Measurements from ENCODE around the gene NAP1L3. TPM values are rescaled to one million over a fixed set of nuclear protein-coding genes. Genes with fewer than 3 reads are reported as not detected.

Gene NAP1L3
- total and polyA plus RNA-seq, 2 of the 4 experiments (the other 2 are of a cell fraction), result 2.2 to 3.7 TPM

DNA sequence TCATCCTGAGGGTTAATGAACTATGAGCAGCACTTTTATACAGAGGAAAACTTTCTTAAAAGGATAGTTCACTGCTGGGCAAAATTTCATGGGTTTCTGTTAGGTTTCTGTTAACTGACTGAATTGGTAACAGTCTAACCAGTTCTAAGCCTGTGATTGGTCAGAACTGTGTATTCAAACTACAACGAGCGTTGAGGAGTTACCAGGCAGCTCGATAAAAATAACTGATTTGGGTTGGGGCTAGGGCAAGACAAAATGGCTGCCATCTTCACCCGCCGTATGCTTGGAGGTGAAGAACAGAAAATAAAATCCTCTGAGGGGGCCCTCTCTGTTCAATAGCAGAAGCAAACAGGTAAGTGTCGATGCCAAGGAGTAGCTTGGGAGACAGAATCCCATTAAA, 22.6 kb upstream of the NAP1L3 start:
- no peaks in the 10 kb centered on the region for H3K36me3 ChIP-seq (ENCODE audit: control insufficient read depth, insufficient read depth, low read length)
- no CpG with 5 or more reads among the region's 6 CpGs for WGBS, 2 experiments (ENCODE audit: extremely low coverage in 2 of 2, insufficient read length in 1 of 2)
- no peak overlapping the region for H4K5ac ChIP-seq (ENCODE audit: low read depth, low read length)
- no peak overlapping the region for H3K23ac ChIP-seq (ENCODE audit: low read depth, low read length)
- no peak overlapping the region for H2BK20ac ChIP-seq (ENCODE audit: low read depth, low read length)
- no peak overlapping the region for H3K56ac ChIP-seq (ENCODE audit: extremely low read depth, insufficient read depth, low read length)
- H3K9me3 ChIP-seq (ENCODE audit: control insufficient read depth, insufficient read depth, low read length), result no peaks in the 10 kb centered on the region
- dilution Hi-C loops (cut with HindIII; ENCODE audit: low sequenced_read_pairs, unreplicated experiment), result no loop called here
- no peak for DNase-seq
- H2AFZ ChIP-seq (replicated peaks; ENCODE audit: low read length, poor library complexity), result no peak overlapping the region
- H3K4me3 ChIP-seq (ENCODE audit: insufficient read depth, low read depth, low read length), result no peak overlapping the region
- no peak overlapping the region for H2BK5ac ChIP-seq (ENCODE audit: low read depth, low read length, poor library complexity, severe bottlenecking)
- H3K18ac ChIP-seq (ENCODE audit: low read depth, low read length), result no peak overlapping the region
- ChIA-PET CTCF (no interaction called here), POLR2A (ENCODE audit: unreplicated experiment) (no interaction called here)
- H4K8ac ChIP-seq (ENCODE audit: low read depth in 2 of 2, low read length in 2 of 2), result no peak overlapping the region
- H3K4ac ChIP-seq (ENCODE audit: low read depth, low read length), result no peak overlapping the region
- BruUV-seq (replicated peaks), result no TSS peak
- no peak overlapping the region for H2AK9ac ChIP-seq (replicated peaks; ENCODE audit: low read depth, low read length, poor library complexity)
- no peaks in the 10 kb centered on the region for H3K9me1 ChIP-seq (ENCODE audit: insufficient read depth, low read length)
- no peak overlapping the region for H4K91ac ChIP-seq (ENCODE audit: insufficient read depth, low read depth, low read length)
- no peaks in the 10 kb centered on the region for H4K20me1 ChIP-seq (ENCODE audit: insufficient read depth, low read length)
- no peak overlapping the region for H2BK15ac ChIP-seq (ENCODE audit: low read depth, low read length)
- no peak overlapping the region for H3K4me2 ChIP-seq (ENCODE audit: low read depth, low read length)
- TF ChIP-seq RAD21 (IDR thresholded peaks at IDR 0.05; ENCODE audit: low read length), result no peak
- TF ChIP-seq NFE2L2 (IDR thresholded peaks at IDR 0.05; ENCODE audit: low read depth, low read length), result no peak
- no peak for TF ChIP-seq MAZ (IDR thresholded peaks at IDR 0.05; ENCODE audit: borderline replicate concordance, low read depth, low read length)
- no peak for TF ChIP-seq BHLHE40 (IDR thresholded peaks at IDR 0.05; ENCODE audit: low read depth, low read length)
- TF ChIP-seq, protein P1, sequence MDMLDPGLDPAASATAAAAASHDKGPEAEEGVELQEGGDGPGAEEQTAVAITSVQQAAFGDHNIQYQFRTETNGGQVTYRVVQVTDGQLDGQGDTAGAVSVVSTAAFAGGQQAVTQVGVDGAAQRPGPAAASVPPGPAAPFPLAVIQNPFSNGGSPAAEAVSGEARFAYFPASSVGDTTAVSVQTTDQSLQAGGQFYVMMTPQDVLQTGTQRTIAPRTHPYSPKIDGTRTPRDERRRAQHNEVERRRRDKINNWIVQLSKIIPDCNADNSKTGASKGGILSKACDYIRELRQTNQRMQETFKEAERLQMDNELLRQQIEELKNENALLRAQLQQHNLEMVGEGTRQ (IDR thresholded peaks at IDR 0.05; ENCODE audit: low read depth, low read length), result no peak
- no peak overlapping the region for H3K14ac ChIP-seq (replicated peaks; ENCODE audit: low read depth, low read length)
- no peaks in the 10 kb centered on the region for H3K4me1 ChIP-seq (ENCODE audit: control insufficient read depth, insufficient read depth, low read length)
- H3K9ac ChIP-seq (ENCODE audit: low read depth, low read length), result no peak overlapping the region
- H3K79me1 ChIP-seq (ENCODE audit: low read depth in 1 of 2, low read length in 2 of 2), result no peaks in the 10 kb centered on the region
- H2BK120ac ChIP-seq (ENCODE audit: low read depth, low read length), result no peak overlapping the region
- H3K27me3 ChIP-seq (ENCODE audit: control insufficient read depth, insufficient read depth, low read length), result no peaks in the 10 kb centered on the region
- in situ Hi-C loops (cut with MboI; ENCODE audit: low sequenced_read_pairs), result no loop called here
- H3K27ac ChIP-seq (ENCODE audit: insufficient read depth, low read length), result no peak overlapping the region
- intact Hi-C loops (cut with micrococcal nuclease), result no loop called here
- no peak for ATAC-seq (ENCODE audit: low read depth)
- no peak overlapping the region for H2AK5ac ChIP-seq (ENCODE audit: low read depth, low read length)
